A549 treated with GW870086 at 1 μM for 4 hours (cell line): Measurements from ENCODE around the gene UEVLD. TPM values are rescaled to one million over a fixed set of nuclear protein-coding genes. Genes with fewer than 3 reads are reported as not detected.

Experiments
- total RNA-seq: library from RNA; stranded (reverse); fragments of 200-300 nt; extraction: Qiagen RNA extraction; gene quantifications from 5 replicates; pipeline ENCODE4 v1.2.3, GENCODE V29; 2022; ENCODE audit warnings: low read depth

Gene UEVLD
- 16.6 to 23.3 TPM (median 20.7 TPM) in 5 replicates for total RNA-seq

GRCh38 chr11:18588297-18589252, at the start of gene UEVLD:
Gene UEVLD, minus strand, starts transcription at chr11:18588734. Its CDS starts 80 bp downstream, at chr11:18588654.

GRCh38 chr11:18634140-18635032, 45.9 kb upstream of the UEVLD start, which contains the start of gene SPTY2D1:
Gene SPTY2D1, minus strand, starts transcription at chr11:18634342. Its CDS starts 85 bp downstream, at chr11:18634257.

GRCh38 chr11:18599739-18600230, 11.3 kb upstream of the UEVLD start, which contains the start of gene MISFA:
Gene MISFA, plus strand, starts transcription at chr11:18599789. Its CDS starts 140 bp downstream, at chr11:18599929.

GRCh38 chr11:18526521-18527296, 61.8 kb downstream of the UEVLD start, which contains the start of gene TSG101:
Gene TSG101, minus strand, starts transcription at chr11:18526942. Its CDS starts 126 bp downstream, at chr11:18526816.

Other genes starting within 250 kb of the UEVLD start
- 2,911 to 3,783 TPM (median 3,414 TPM) in 5 replicates for gene LDHA, start 194.2 kb downstream of the UEVLD start, total RNA-seq
- gene LDHC, start 176.4 kb downstream of the UEVLD start, total RNA-seq = 0.18 to 0.21 TPM in 2 of 5 replicates, not detected in the others
- not detected in 5 replicates for gene LDHAL6A, start 132.9 kb downstream of the UEVLD start, total RNA-seq
- gene TSG101, start 61.8 kb downstream of the UEVLD start, total RNA-seq = 85.9 to 109 TPM (median 98.0 TPM) in 5 replicates
- gene MISFA, start 11.1 kb upstream of the UEVLD start, total RNA-seq = 1.9 to 2.7 TPM (median 2.2 TPM) in 5 replicates
- 13.5 to 20.4 TPM (median 18.4 TPM) in 5 replicates for gene SPTY2D1, start 45.6 kb upstream of the UEVLD start, total RNA-seq
- 0.19 to 0.36 TPM (median 0.23 TPM) in 5 replicates for gene TMEM86A, start 110.0 kb upstream of the UEVLD start, total RNA-seq
- gene IGSF22, start 137.5 kb upstream of the UEVLD start, total RNA-seq = not detected in 5 replicates
- 0.17 TPM in 1 of 5 replicates, not detected in the others for gene PTPN5, start 203.1 kb upstream of the UEVLD start, total RNA-seq